Activated naive CD4-positive, alpha-beta T cell treated with anti-CD3 and anti-CD28 coated beads for 36 hours (primary cell): Measurements from ENCODE around the gene PDCL3. TPM values are rescaled to one million over a fixed set of nuclear protein-coding genes. Genes with fewer than 3 reads are reported as not detected.

Experiments
- CTCF ChIA-PET: fragments of 350-600 bp; sonication (Branson Sonifier 250); formaldehyde crosslinking; loops from one replicate; lab custom pipeline; 2021; ENCODE audit warnings: antibody characterized with exemption; lab: Charles Lee
- DNase-seq: peaks from one replicate; pipeline ENCODE4 v3.0.0-alpha.2; 2020
- H3K27ac Mint-ChIP-seq: one replicate; pipeline ENCODE4 v1.8.0; 2021; ENCODE audit warnings: mild to moderate bottlenecking, mixed read lengths
- H3K27me3 Mint-ChIP-seq: one replicate; pipeline ENCODE4 v1.8.0; 2021; ENCODE audit warnings: low read depth, mixed read lengths
- H3K36me3 Mint-ChIP-seq: one replicate; pipeline ENCODE4 v1.8.0; 2021; ENCODE audit warnings: low read depth, mixed read lengths
- H3K4me1 Mint-ChIP-seq: one replicate; pipeline ENCODE4 v1.8.0; 2021; ENCODE audit warnings: low read depth, mixed read lengths
- H3K4me3 Mint-ChIP-seq: one replicate; pipeline ENCODE4 v1.8.0; 2021; ENCODE audit warnings: mild to moderate bottlenecking, moderate library complexity, mixed read lengths
- H3K9me3 Mint-ChIP-seq: one replicate; pipeline ENCODE4 v1.8.0; 2021; ENCODE audit warnings: mixed read lengths
- intact Hi-C: fragments of 100-400 bp; cut with micrococcal nuclease; formaldehyde crosslinking; loops from one replicate; pipeline ENCODE4 v1.15.1; 2023
- total RNA-seq, 2 experiments: library from RNA; stranded (reverse); gene quantifications; one replicate each; pipeline ENCODE4 v1.2.3, GENCODE V29; 2021

PDCL3 gene
- total RNA-seq, 2 experiments from 2014 or later = 42.2 to 42.8 TPM

- CTCF ChIA-PET = interaction anchor here (0.7 to 0.9 kb wide), 2 partner anchors 8 to 71 kb away, joined by 3 read pairs; no protein-coding TSS in a partner anchor
- H3K9me3 Mint-ChIP-seq = no peaks in the 10 kb centered on the region
- DNase-seq = no peak
- no peaks in the 10 kb centered on the region for H3K4me1 Mint-ChIP-seq
- H3K4me3 Mint-ChIP-seq = no peak overlapping the region
- H3K27ac Mint-ChIP-seq = no peak overlapping the region
- intact Hi-C loops = no loop called here
- no peaks in the 10 kb centered on the region for H3K27me3 Mint-ChIP-seq
- no peaks in the 10 kb centered on the region for H3K36me3 Mint-ChIP-seq
Observed at GRCh38 chr2:100539221-100539620, 23.6 kb upstream of the PDCL3 start.

- H3K4me3 Mint-ChIP-seq = no peak overlapping the region
- H3K36me3 Mint-ChIP-seq = no peaks in the 10 kb centered on the region
- H3K4me1 Mint-ChIP-seq = no peaks in the 10 kb centered on the region
- DNase-seq = no peak
- CTCF ChIA-PET = interaction anchor here (0.6 kb wide), 1 partner anchor 334 kb away, joined by 3 read pairs; no protein-coding TSS in a partner anchor
- intact Hi-C loops = no loop called here
- H3K9me3 Mint-ChIP-seq = no peaks in the 10 kb centered on the region
- no peaks in the 10 kb centered on the region for H3K27me3 Mint-ChIP-seq
- no peak overlapping the region for H3K27ac Mint-ChIP-seq
Observed at GRCh38 chr2:100541404-100541803, 21.4 kb upstream of the PDCL3 start.

GRCh38 chr2:100542418-100542817 is 20.4 kb upstream of the PDCL3 start:
- Mint-ChIP-seq H3K4me1 (no peaks in the 10 kb centered on the region), H3K36me3 (no peaks in the 10 kb centered on the region), H3K27me3 (no peaks in the 10 kb centered on the region), H3K27ac (no peak overlapping the region), H3K4me3 (no peak overlapping the region), H3K9me3 (no peaks in the 10 kb centered on the region)
- no peak for DNase-seq
- intact Hi-C loops = no loop called here
- CTCF ChIA-PET = no interaction called here

- H3K4me3 Mint-ChIP-seq = no peak overlapping the region
- no peaks in the 10 kb centered on the region for H3K4me1 Mint-ChIP-seq
- H3K27ac Mint-ChIP-seq = no peak overlapping the region
- DNase-seq = no peak
- no peaks in the 10 kb centered on the region for H3K9me3 Mint-ChIP-seq
- no peaks in the 10 kb centered on the region for H3K27me3 Mint-ChIP-seq
- H3K36me3 Mint-ChIP-seq = no peaks in the 10 kb centered on the region
- intact Hi-C loops = no loop called here
- CTCF ChIA-PET = no interaction called here
Observed at GRCh38 chr2:100544911-100545596, 17.7 kb upstream of the PDCL3 start.

GRCh38 chr2:100546469-100546868 is 16.3 kb upstream of the PDCL3 start:
- no peaks in the 10 kb centered on the region for H3K9me3 Mint-ChIP-seq
- CTCF ChIA-PET = no interaction called here
- H3K4me1 Mint-ChIP-seq = no peaks in the 10 kb centered on the region
- DNase-seq = no peak
- no peaks in the 10 kb centered on the region for H3K27me3 Mint-ChIP-seq
- intact Hi-C loops = no loop called here
- no peak overlapping the region for H3K4me3 Mint-ChIP-seq
- no peaks in the 10 kb centered on the region for H3K36me3 Mint-ChIP-seq
- H3K27ac Mint-ChIP-seq = no peak overlapping the region

GRCh38 chr2:100548771-100549170 is 14.0 kb upstream of the PDCL3 start:
- no peak overlapping the region for H3K4me3 Mint-ChIP-seq
- H3K9me3 Mint-ChIP-seq = no peaks in the 10 kb centered on the region
- no peaks in the 10 kb centered on the region for H3K4me1 Mint-ChIP-seq
- no peaks in the 10 kb centered on the region for H3K27me3 Mint-ChIP-seq
- H3K27ac Mint-ChIP-seq = no peak overlapping the region
- intact Hi-C loops = no loop called here
- CTCF ChIA-PET = interaction anchor here (0.7 kb wide), 1 partner anchor 121 kb away, joined by 5 read pairs; no protein-coding TSS in a partner anchor
- DNase-seq = no peak
- no peaks in the 10 kb centered on the region for H3K36me3 Mint-ChIP-seq

- CTCF ChIA-PET = no interaction called here
- intact Hi-C loops = no loop called here
- no peaks in the 10 kb centered on the region for H3K27me3 Mint-ChIP-seq
- no peak for DNase-seq
- peaks cover 13% of the 10 kb centered on the region for H3K4me1 Mint-ChIP-seq
- H3K4me3 Mint-ChIP-seq = no peak overlapping the region
- peaks cover 2% of the 10 kb centered on the region for H3K9me3 Mint-ChIP-seq
- no peak overlapping the region for H3K27ac Mint-ChIP-seq
- H3K36me3 Mint-ChIP-seq = no peaks in the 10 kb centered on the region
Observed at GRCh38 chr2:100551303-100551702, 11.5 kb upstream of the PDCL3 start.

- intact Hi-C loops = loop anchor here (2.0 kb wide), 1 partner anchor 34 kb away; no protein-coding TSS in a partner anchor
- peak overlapping the region; percentile 88 for H3K27ac Mint-ChIP-seq
- H3K9me3 Mint-ChIP-seq = peaks cover 2% of the 10 kb centered on the region
- H3K4me1 Mint-ChIP-seq = peaks cover 15% of the 10 kb centered on the region
- CTCF ChIA-PET = no interaction called here
- H3K27me3 Mint-ChIP-seq = no peaks in the 10 kb centered on the region
- peak overlapping the region; percentile 67 for H3K4me3 Mint-ChIP-seq
- DNase-seq = peak; percentile 81
- no peaks in the 10 kb centered on the region for H3K36me3 Mint-ChIP-seq
Observed at GRCh38 chr2:100554798-100555407, 7.9 kb upstream of the PDCL3 start.

GRCh38 chr2:100556746-100557145 is 6.0 kb upstream of the PDCL3 start:
- H3K27me3 Mint-ChIP-seq = no peaks in the 10 kb centered on the region
- intact Hi-C loops = no loop called here
- peaks cover 2% of the 10 kb centered on the region for H3K9me3 Mint-ChIP-seq
- no peak overlapping the region for H3K4me3 Mint-ChIP-seq
- DNase-seq = no peak
- H3K36me3 Mint-ChIP-seq = no peaks in the 10 kb centered on the region
- no peak overlapping the region for H3K27ac Mint-ChIP-seq
- CTCF ChIA-PET = interaction anchor here (1.1 kb wide), 1 partner anchor 24 kb away, joined by 4 read pairs; no protein-coding TSS in a partner anchor
- H3K4me1 Mint-ChIP-seq = peaks cover 30% of the 10 kb centered on the region

- CTCF ChIA-PET = no interaction called here
- no peak overlapping the region for H3K4me3 Mint-ChIP-seq
- H3K27me3 Mint-ChIP-seq = no peaks in the 10 kb centered on the region
- intact Hi-C loops = loop anchor here (5.0 kb wide), 2 partner anchors 92 to 257 kb away; no protein-coding TSS in a partner anchor
- DNase-seq = no peak
- H3K27ac Mint-ChIP-seq = peak overlapping the region; percentile 98
- H3K4me1 Mint-ChIP-seq = peaks cover 39% of the 10 kb centered on the region
- no peaks in the 10 kb centered on the region for H3K36me3 Mint-ChIP-seq
- no peaks in the 10 kb centered on the region for H3K9me3 Mint-ChIP-seq
Observed at GRCh38 chr2:100560216-100560830, 2.5 kb upstream of the PDCL3 start.

- no peak for DNase-seq
- Mint-ChIP-seq H3K4me3 (peak overlapping the region; percentile 26), H3K27ac (peak overlapping the region; percentile 98), H3K27me3 (no peaks in the 10 kb centered on the region), H3K4me1 (peaks cover 42% of the 10 kb centered on the region), H3K36me3 (peaks cover 2% of the 10 kb centered on the region), H3K9me3 (no peaks in the 10 kb centered on the region)
- CTCF ChIA-PET = no interaction called here
- intact Hi-C loops = loop anchor here (5.0 kb wide), 2 partner anchors 91 to 256 kb away; no protein-coding TSS in a partner anchor
Observed at GRCh38 chr2:100561191-100561590, 1.6 kb upstream of the PDCL3 start.
